NCI-H2227 treated with DMSO at 0.1 percent for 48 hours (cell line): ENCODE results near the gene KCNIP4.
"Not testable (repeated sequence)": the region's sequence is repeated elsewhere in the genome, so short reads cannot be mapped to it uniquely, and the experiment has no call there.

Source experiments
- DNase-seq: peaks from one replicate; lab custom pipeline; 2025; lab: John Stamatoyannopoulos, UW

KCNIP4 gene

DNA sequence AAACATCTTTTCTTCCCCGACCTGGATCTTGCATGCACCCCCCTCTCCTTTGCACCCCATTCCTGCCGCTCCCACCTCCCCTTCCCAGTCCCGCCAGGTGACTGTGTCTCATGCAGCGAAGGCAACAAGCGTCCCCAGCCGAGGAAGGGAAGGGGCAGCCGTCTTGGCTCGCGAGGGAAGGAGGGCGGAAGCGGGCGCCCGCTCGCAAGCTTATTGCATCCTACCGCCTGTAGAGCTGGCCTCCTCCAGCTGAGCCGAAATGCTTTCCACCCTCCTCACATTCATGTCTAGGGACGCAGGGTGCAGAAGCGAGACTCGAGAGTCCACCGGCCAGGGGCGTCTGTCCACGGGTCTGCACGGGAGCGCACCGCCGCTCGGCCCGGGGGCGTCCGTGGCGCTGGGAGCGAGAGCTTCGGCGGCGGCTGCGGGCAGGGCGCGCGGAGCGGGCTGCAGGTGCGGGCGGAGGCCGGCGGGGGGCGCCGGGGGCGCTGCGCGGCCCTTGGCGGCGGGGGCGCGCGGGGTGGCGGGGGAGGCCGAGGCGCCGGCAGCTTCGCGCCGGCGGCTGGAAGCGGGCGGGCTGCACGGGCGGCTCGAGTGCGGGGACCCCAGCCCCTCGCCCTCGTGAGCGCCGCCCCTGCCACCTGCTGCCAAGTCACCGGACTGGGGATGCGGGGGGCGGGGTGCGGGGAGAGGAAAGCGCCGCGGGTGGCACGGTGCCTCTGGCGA is at the start of gene KCNIP4:
Gene KCNIP4 (minus strand): TSS at position 426 of the 726 bp plus-strand sequence.
- DNase-seq, result no peak

- DNase-seq, result not testable (repeated sequence)
Measured at GRCh38 chr4:21996618-21997017, 48.0 kb upstream of the KCNIP4 start.

DNA sequence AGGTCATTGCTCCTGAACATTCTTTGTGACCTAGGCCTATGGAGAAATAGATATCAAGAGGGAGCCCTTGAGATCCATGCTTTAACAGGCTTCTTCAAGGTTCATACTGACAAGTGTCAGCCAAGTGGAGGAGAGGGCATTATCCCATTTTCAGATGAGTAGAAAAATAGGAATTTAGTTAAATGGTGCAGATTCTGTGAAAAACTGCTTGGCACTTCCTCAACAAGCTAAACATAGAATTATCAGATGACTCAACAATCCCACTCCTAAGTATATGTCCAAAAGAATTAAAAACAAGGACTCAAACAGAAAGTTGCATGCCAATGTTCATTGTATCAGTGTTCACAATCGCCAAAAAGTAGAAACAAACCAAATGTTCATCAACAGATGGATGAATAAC is 43.8 kb upstream of the KCNIP4 start:
- DNase-seq, result no peak

DNA sequence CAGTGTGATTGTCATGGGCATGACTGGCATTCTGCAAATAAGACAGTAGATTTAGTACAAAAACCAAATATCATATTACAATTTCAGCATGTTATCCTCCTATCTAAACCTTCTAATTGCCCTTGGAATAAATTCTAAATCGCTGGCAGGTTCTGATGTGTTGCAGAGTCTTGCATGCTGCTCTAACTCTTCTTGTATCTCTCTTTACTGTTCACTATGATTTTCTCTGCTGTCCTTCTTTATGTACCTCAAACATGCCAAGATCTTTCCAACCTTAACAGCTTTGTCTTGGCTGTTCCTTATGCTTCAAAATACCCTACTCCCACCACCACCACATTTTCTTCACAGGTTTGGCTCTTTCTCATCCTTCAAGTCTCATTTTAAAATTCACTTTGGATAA is 43.0 kb upstream of the KCNIP4 start:
- no peak for DNase-seq

GRCh38 chr4:21991050-21991449 is 42.5 kb upstream of the KCNIP4 start:
- no peak for DNase-seq

- no peak for DNase-seq
Measured at GRCh38 chr4:21989351-21989750, 40.8 kb upstream of the KCNIP4 start.

DNA sequence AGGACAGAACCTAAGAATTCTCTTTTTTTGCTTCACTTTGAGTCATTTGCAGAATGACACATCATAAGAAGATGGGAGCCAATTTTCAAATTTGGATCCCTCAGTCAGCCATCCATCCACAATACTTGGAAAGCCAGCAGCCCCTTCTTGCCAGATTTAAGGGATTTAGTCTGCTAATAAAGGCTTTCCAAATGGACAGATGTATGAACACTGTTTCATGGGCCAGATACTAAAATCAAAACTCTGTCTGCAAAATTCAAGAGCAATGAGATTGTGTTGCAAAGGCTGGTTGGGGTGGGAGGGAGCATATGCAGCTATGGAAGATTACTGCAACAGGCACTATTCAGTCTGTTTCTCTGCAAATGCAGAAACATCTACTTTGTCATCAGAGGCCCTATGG is 37.7 kb upstream of the KCNIP4 start:
- no peak for DNase-seq

DNA sequence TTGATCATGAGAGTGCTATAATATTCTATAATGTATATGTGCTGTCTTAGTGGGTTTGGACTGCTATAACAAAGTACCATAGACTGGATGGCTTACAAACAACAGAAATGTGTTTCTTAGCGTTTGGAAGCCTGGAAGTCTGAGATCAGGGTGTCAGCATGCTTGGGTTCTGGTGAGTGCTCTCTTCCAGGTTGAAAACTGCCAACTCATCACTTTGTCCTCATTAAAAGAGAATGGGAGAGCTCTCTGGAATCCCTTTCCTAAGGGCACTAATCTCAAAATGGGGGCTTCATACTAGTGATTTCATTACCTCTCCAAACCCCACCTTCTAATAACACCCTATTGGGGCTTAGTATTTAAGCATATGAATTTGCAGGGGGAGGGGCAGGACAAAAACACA is 33.5 kb upstream of the KCNIP4 start:
- DNase-seq, result no peak

DNA sequence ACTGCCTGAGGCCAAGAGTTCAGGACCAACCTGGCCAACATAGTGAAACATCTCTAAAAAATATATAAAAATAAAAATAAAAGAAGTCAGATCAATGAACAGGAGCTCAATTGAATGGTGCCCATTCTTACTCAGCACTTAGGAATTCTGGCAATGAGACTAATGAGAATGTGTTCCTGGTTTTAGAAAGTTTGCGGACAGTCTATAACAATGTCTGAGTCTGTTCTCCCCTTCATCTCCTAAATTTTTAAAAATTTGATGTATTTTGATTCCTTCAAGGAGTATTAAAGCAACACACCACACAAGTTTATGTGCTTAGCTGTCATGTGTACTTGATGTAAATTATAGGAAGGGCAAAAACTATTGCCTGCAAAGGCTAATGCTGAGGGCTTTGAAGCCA is 30.6 kb upstream of the KCNIP4 start:
- no peak for DNase-seq

GRCh38 chr4:21976166-21976565 is 27.6 kb upstream of the KCNIP4 start:
- no peak for DNase-seq

DNA sequence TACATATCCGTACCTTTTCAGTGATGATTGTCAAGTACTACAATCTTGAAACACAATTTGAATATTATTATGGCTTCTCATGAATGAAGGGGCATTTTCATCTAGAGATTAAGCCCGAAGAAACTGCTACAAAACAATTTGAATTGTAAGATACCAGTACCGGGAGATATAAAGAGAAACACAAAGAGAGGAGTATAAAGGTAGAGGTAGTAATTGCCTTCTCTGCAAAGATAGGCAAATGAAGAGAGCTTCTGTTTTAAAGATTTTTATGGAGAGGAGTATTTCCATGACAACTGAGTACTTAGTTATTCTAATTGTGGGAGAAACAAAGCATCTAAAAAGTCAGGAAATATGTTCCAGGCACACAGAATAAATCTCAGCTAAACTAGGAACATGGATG is 25.3 kb upstream of the KCNIP4 start:
- no peak for DNase-seq

GRCh38 chr4:21964762-21965319 is 16.3 kb upstream of the KCNIP4 start:
- DNase-seq, result no peak

DNA sequence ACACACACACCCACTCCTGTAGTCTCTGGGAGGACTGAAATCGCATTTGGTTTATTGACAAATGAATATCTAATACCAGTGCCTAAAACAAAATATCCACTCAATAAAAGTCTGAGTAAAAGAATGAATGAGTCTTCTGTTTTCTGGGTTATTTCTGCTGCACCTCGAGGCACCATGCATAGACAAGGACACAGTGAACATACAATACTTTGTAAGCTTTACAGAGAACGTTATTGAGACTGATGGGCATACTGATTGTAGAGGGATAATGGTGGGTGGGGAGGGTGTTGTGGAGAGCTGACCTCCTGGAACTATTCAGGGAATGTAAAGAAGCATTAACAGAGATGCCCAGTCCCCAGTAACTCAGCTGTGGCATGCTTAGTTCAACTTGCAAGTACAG is 14.1 kb upstream of the KCNIP4 start:
- DNase-seq, result no peak

DNA sequence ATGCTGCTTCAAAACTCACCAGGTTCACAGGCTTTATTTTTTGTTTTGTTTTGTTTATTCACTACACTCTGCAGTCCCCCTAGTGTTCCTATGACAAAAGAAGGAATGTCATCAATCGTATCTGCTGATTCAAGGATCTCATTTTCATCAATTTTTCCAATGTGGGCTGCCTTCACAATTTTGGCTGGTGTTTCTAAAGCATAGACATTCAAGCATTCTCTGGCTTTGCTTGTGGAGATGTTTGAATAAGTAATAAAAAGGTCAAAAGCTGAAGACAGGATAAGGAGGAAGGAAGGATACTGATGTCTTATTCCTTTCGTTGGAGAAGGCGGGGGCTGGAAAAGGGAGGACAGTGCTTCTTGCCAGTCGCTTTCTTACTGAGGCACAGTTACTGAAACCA is 12.2 kb upstream of the KCNIP4 start:
- DNase-seq, result no peak

- no peak for DNase-seq
Measured at GRCh38 chr4:21954916-21955315, 6.3 kb upstream of the KCNIP4 start.

- DNase-seq, result no peak
Measured at GRCh38 chr4:21953653-21954052, 5.1 kb upstream of the KCNIP4 start.

- no peak for DNase-seq
Measured at GRCh38 chr4:21952549-21952948, 4.0 kb upstream of the KCNIP4 start.

DNA sequence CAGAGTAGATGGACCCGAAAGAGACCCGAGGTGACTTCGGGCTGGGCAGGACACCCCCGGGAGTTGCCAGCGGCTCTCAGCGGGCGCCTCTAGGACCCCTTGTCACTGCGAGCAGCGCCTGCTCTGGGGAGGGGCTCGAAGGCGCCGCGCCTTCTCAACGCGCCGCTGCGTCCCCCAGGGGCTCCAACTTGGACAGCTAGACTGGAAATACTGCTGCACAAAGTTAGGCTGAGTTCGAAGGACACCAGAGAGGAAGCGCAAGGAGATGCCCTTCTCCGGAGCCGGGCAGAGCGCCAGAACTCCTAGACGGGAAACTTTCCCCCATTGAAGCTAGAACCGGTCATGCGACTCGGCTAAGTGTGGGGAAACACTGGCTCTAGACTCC is 493 bp upstream of the KCNIP4 start:
- DNase-seq, result no peak

GRCh38 chr4:21947791-21948346 is 703 bp downstream of the KCNIP4 start:
- no peak for DNase-seq

DNA sequence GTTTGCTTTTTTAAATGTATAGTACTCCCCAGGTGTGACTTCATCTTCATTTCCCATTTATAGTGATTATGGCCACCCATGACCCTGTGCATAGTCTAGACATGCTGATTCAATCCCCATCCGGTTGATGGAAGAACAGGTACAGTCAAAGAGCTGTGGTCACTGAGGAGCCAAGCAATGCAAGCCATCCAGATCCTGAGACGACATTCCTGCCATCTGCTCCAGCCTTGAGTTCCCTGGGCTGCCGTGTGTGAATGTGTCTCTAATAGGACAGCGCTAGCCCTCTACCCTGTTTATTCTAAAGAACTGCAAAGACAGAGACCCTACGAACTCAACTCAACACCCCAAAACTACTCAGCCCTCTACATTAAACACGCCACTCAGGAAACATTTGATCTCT is 1.7 kb downstream of the KCNIP4 start:
- no peak for DNase-seq

DNA sequence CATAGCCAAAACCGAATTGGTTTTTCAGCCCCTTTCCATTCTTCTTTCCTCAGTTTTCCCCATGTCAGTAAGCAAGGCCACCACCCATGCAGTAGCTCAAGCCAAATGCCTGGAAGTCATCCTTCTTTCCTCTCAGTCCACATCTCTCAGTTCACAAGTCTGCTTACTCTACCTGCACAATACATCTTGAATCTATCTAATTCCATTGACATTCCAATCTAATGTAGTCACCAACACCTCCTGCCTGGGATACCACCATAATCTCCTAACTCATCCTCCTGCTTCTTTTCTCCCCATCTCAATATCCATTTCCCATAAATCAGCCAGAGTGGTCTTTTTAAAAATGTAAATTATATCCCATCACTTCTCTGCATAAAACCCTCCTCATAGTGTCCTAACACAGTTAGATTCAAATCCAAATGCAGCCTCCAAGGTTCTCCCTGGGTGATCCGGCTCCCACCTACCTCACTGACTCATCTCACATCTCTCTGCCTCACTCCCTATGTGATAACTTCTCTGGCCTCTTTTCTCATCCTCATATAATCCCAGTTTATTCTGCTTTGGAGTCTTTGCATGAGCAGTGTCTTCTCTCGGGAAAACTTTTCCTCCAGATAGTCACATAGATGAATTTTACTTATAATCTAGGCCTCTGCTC is 26.9 kb downstream of the KCNIP4 start:
- DNase-seq, result no peak

- DNase-seq, result no peak
Measured at GRCh38 chr4:21915761-21916160, 32.8 kb downstream of the KCNIP4 start.

- DNase-seq, result no peak
Measured at GRCh38 chr4:21901831-21902230, 46.7 kb downstream of the KCNIP4 start.
